T-helper 17 cell (primary cell): Measurements from ENCODE around the gene TACSTD2. TPM values are rescaled to one million over a fixed set of nuclear protein-coding genes. Genes with fewer than 3 reads are reported as not detected.
"Not testable (repeated sequence)": the region's sequence is repeated elsewhere in the genome, so short reads cannot be mapped to it uniquely, and the experiment has no call there.

ENCODE experiments used
- ATAC-seq: fragments of 150-1000 bp; cut with Tn5 transposase; 2 replicates; pipeline ENCODE4 v1.10.0; 2021; ENCODE audit warnings: mild to moderate bottlenecking, moderate library complexity
- DNase-seq, 3 donors: peaks; one replicate each; pipeline versions ENCODE4 v3.0.0 to v3.0.0-alpha.2; 2020 to 2021
- H3K9me3 ChIP-seq: one replicate; pipeline ENCODE4 v1.7.0; 2013; ENCODE audit warnings: low read length, mild to moderate bottlenecking; ENCODE audit not compliant: control insufficient read depth, poor library complexity, severe bottlenecking
- H3K27ac Mint-ChIP-seq: one replicate; pipeline ENCODE4 v1.8.0; 2022; ENCODE audit warnings: mild to moderate bottlenecking, moderate library complexity, mixed read lengths
- H3K27me3 Mint-ChIP-seq: one replicate; pipeline ENCODE4 v1.8.0; 2022; ENCODE audit warnings: mixed read lengths
- H3K36me3 Mint-ChIP-seq: one replicate; pipeline ENCODE4 v1.8.0; 2022; ENCODE audit warnings: low read depth, mixed read lengths
- H3K4me1 Mint-ChIP-seq: one replicate; pipeline ENCODE4 v1.8.0; 2022; ENCODE audit warnings: mild to moderate bottlenecking, mixed read lengths
- H3K4me3 Mint-ChIP-seq: one replicate; pipeline ENCODE4 v1.8.0; 2022; ENCODE audit warnings: mild to moderate bottlenecking, moderate library complexity, mixed read lengths
- total RNA-seq, 4 donors: library from RNA in 2 of 4; stranded (reverse) in 2 of 4; gene quantifications; one replicate each; pipeline ENCODE4 v1.2.3 and lab custom pipeline; 2022 to 2026

TACSTD2 gene, protein sequence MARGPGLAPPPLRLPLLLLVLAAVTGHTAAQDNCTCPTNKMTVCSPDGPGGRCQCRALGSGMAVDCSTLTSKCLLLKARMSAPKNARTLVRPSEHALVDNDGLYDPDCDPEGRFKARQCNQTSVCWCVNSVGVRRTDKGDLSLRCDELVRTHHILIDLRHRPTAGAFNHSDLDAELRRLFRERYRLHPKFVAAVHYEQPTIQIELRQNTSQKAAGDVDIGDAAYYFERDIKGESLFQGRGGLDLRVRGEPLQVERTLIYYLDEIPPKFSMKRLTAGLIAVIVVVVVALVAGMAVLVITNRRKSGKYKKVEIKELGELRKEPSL
- total RNA-seq (under 1 TPM in 1 of 2 donors, not detected in 1; 0.23 TPM), total RNA-seq (lab: John Stamatoyannopoulos, UW) (0 reads per million in 2 donors)

- peak within 1 kb of the TSS; percentile 82 for H3K4me3 Mint-ChIP-seq
- peaks cover 24% of the 10 kb centered on the region for H3K4me1 Mint-ChIP-seq
- peaks cover 64% of the 10 kb centered on the region for H3K27me3 Mint-ChIP-seq
- H3K36me3 Mint-ChIP-seq, result peaks cover 8% of the 10 kb centered on the region
- H3K9me3 ChIP-seq, result no peaks in the 10 kb centered on the region
- ATAC-seq, result no peak
- H3K27ac Mint-ChIP-seq, result peak within 1 kb of the TSS; percentile 77
- DNase-seq, result no peak
Measured at GRCh38 chr1:58576727-58577653, at the start of gene TACSTD2. TACSTD2 (minus strand) TSS chr1:58577252; CDS start chr1:58577156, 96 bp downstream.

GRCh38 chr1:58626293-58626692 lies 49.2 kb upstream of the TACSTD2 start:
- Mint-ChIP-seq H3K4me3 (no peak overlapping the region), H3K27ac (no peak overlapping the region), H3K36me3 (peaks cover 2% of the 10 kb centered on the region), H3K27me3 (peaks cover 5% of the 10 kb centered on the region), H3K4me1 (peaks cover 2% of the 10 kb centered on the region)
- H3K9me3 ChIP-seq, result no peaks in the 10 kb centered on the region
- no peak for DNase-seq
- no peak for ATAC-seq

- H3K4me3 Mint-ChIP-seq, DNase-seq, H3K9me3 ChIP-seq, ATAC-seq, H3K27ac Mint-ChIP-seq, H3K36me3 Mint-ChIP-seq: not testable (repeated sequence)
- H3K4me1 Mint-ChIP-seq, result peaks cover 11% of the 10 kb centered on the region
- peaks cover 25% of the 10 kb centered on the region for H3K27me3 Mint-ChIP-seq
Measured at GRCh38 chr1:58623259-58623658, 46.2 kb upstream of the TACSTD2 start.

DNA sequence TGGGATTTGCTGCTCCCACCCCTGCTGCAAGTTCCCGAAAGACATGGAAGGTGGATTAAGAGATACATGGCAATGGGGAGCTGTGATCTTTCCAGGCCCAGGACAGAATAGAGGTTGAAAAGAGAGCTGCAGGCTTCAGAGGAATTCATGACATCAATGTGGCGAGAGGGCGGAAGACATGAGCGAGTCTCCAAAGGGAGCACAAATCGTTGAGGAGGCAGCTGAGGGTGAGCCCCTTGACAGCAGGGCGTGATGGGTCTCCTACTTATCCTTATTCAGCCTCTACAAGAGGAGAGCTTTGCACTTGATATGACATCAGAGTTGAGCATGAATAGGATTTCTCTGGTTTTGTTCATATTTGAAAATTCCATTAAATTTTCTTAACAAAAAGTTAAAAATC lies 45.5 kb upstream of the TACSTD2 start:
- H3K27ac Mint-ChIP-seq, result no peak overlapping the region
- ATAC-seq, result no peak
- DNase-seq, result no peak
- peaks cover 2% of the 10 kb centered on the region for H3K36me3 Mint-ChIP-seq
- H3K4me3 Mint-ChIP-seq, result no peak overlapping the region
- H3K9me3 ChIP-seq, result no peaks in the 10 kb centered on the region
- peaks cover 11% of the 10 kb centered on the region for H3K4me1 Mint-ChIP-seq
- peaks cover 32% of the 10 kb centered on the region for H3K27me3 Mint-ChIP-seq

DNA sequence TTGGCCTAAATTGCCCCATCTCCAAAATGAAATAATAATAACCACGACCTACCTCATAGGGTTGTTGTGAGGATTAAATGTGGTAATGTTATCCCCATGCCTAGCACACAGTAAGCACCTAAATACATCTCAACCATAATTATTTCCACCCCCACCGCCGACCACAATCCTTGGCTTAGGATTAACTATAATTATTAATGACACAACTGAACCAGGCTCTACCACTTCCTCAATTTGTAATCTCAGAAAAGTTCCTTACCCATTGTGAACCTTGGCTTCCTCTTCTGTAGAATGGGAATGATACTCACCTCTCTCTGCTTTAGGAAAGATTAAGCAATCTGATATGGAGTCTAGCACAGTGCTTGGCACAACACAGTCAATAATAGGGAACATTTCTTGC lies 44.3 kb upstream of the TACSTD2 start:
- Mint-ChIP-seq H3K27me3 (peaks cover 44% of the 10 kb centered on the region), H3K4me1 (peaks cover 11% of the 10 kb centered on the region), H3K36me3 (peaks cover 2% of the 10 kb centered on the region), H3K27ac (no peak overlapping the region), H3K4me3 (no peak overlapping the region)
- ATAC-seq (no peak), DNase-seq (no peak)
- no peaks in the 10 kb centered on the region for H3K9me3 ChIP-seq

GRCh38 chr1:58620926-58621325 lies 43.9 kb upstream of the TACSTD2 start:
- ATAC-seq (no peak), DNase-seq (no peak)
- Mint-ChIP-seq H3K27me3 (peaks cover 49% of the 10 kb centered on the region), H3K36me3 (peaks cover 2% of the 10 kb centered on the region), H3K4me3 (no peak overlapping the region), H3K4me1 (peaks cover 11% of the 10 kb centered on the region), H3K27ac (no peak overlapping the region)
- no peaks in the 10 kb centered on the region for H3K9me3 ChIP-seq

GRCh38 chr1:58620259-58620658 lies 43.2 kb upstream of the TACSTD2 start:
- no peaks in the 10 kb centered on the region for H3K9me3 ChIP-seq
- ATAC-seq (no peak), DNase-seq (no peak)
- Mint-ChIP-seq H3K27ac (no peak overlapping the region), H3K4me1 (peaks cover 11% of the 10 kb centered on the region), H3K4me3 (no peak overlapping the region), H3K27me3 (peaks cover 49% of the 10 kb centered on the region), H3K36me3 (peaks cover 2% of the 10 kb centered on the region)

DNA sequence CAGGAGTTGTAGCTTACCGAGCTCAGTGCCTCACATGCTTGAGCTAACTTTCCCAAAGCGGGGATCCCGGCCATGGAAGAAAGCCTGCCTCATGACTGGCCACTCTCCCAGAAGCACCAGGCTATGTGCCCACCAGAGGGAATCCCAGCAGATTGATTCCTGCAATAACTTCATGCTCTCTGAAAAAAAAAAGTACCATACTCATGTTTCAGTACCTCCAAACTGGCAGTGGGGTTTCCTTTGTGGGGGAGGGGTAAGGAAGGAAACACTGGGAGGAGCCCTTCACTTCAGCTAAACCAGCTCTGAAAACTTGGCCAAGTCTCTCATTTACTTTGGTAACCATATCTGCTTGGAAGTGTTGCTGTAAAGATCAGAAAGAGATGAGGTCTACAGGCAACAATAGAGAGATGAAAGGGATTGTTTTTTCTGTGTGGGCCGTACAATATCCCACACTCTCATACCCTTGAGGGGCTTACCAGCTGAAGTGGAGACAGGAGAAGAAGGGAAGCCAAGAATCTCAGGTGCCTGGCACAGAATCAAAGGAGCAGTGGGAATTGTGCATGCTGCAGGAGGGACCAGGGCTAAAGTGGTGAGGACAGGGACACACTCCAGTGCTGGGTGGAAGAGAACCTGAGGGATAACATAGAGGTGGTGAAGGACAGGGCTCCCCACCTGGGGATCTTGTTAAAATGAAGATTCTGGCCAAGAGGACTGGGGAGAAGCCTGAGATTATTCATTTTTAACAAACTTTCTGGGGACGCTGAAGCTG lies 42.4 kb upstream of the TACSTD2 start:
- Mint-ChIP-seq H3K4me3 (no peak overlapping the region), H3K27ac (no peak overlapping the region), H3K4me1 (peaks cover 10% of the 10 kb centered on the region), H3K36me3 (peaks cover 2% of the 10 kb centered on the region), H3K27me3 (peaks cover 49% of the 10 kb centered on the region)
- no peaks in the 10 kb centered on the region for H3K9me3 ChIP-seq
- DNase-seq, result no peak
- no peak for ATAC-seq

GRCh38 chr1:58618303-58618702 lies 41.3 kb upstream of the TACSTD2 start:
- DNase-seq, result no peak
- peaks cover 9% of the 10 kb centered on the region for H3K4me1 Mint-ChIP-seq
- ATAC-seq, result peak; percentile 50
- H3K27me3 Mint-ChIP-seq, result peaks cover 49% of the 10 kb centered on the region
- H3K4me3 Mint-ChIP-seq, result no peak overlapping the region
- H3K27ac Mint-ChIP-seq, result no peak overlapping the region
- H3K9me3 ChIP-seq, result no peaks in the 10 kb centered on the region
- peaks cover 2% of the 10 kb centered on the region for H3K36me3 Mint-ChIP-seq

DNA sequence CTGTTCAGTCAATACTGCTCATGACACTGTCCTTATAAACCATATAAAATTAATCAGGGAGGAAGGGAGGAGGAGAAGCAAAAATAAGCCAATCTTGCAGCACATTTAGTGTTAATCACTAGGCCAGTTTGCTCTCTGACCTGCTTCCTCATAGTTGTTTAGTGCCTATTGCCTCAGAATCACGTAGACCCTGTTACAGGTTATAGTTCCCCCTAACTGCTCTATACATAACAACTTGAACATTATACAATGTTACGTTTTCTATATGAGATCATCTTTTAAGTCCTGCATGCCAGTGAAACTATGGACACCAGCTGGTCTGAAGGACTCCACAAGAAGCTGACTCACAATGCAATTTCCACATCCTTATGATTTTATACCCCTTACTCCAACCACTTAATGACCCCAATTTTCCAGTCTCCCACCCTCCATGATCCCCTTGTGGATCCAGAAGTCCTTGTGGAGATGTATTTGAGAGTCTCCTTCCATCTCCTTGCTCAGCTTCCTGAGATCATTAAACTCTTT lies 34.9 kb upstream of the TACSTD2 start:
- no peak overlapping the region for H3K4me3 Mint-ChIP-seq

GRCh38 chr1:58608945-58609344 lies 31.9 kb upstream of the TACSTD2 start:
- Mint-ChIP-seq H3K36me3 (peaks cover 3% of the 10 kb centered on the region), H3K27me3 (peaks cover 17% of the 10 kb centered on the region), H3K4me3 (no peak overlapping the region), H3K4me1 (no peaks in the 10 kb centered on the region), H3K27ac (no peak overlapping the region)
- no peaks in the 10 kb centered on the region for H3K9me3 ChIP-seq
- ATAC-seq (no peak), DNase-seq (no peak)

More for the DNA sequence above, 34.9 kb upstream of the TACSTD2 start:
- H3K27me3 Mint-ChIP-seq, result peaks cover 28% of the 10 kb centered on the region
- no peaks in the 10 kb centered on the region for H3K4me1 Mint-ChIP-seq
- no peaks in the 10 kb centered on the region for H3K9me3 ChIP-seq
- no peak overlapping the region for H3K27ac Mint-ChIP-seq
- no peaks in the 10 kb centered on the region for H3K36me3 Mint-ChIP-seq
- ATAC-seq (no peak), DNase-seq (no peak)

- H3K4me3 Mint-ChIP-seq, result no peak overlapping the region
- peaks cover 3% of the 10 kb centered on the region for H3K36me3 Mint-ChIP-seq
- ATAC-seq, result no peak
- no peaks in the 10 kb centered on the region for H3K9me3 ChIP-seq
- no peaks in the 10 kb centered on the region for H3K4me1 Mint-ChIP-seq
- peaks cover 17% of the 10 kb centered on the region for H3K27me3 Mint-ChIP-seq
- DNase-seq, result no peak
- H3K27ac Mint-ChIP-seq, result no peak overlapping the region
Measured at GRCh38 chr1:58608297-58608696, 31.2 kb upstream of the TACSTD2 start.
